Retinal pigment epithelial cell (primary cell): Measurements from ENCODE around the gene GRB10.

Experiments used
- DNase-seq: peaks from one replicate; pipeline ENCODE4 v3.0.0-alpha.2; 2010; ENCODE audit warnings: low read depth
- H3K4me3 ChIP-seq: 2 replicates; pipeline ENCODE4 v1.5.1; 2011; ENCODE audit warnings: mild to moderate bottlenecking, low read length, control low read depth, moderate library complexity
- CTCF ChIP-seq: conservative IDR thresholded peaks from 2 replicates; pipeline ENCODE4 v1.5.1; 2011; ENCODE audit warnings: low read depth, low read length, control low read depth, inconsistent platforms

The GRB10 gene

GRCh38 chr7:50696810-50697582, 85.7 kb downstream of the GRB10 start:
- TF ChIP-seq CTCF, result peak; percentile 63
- DNase-seq, result no peak
- no peak overlapping the region for H3K4me3 ChIP-seq

DNA sequence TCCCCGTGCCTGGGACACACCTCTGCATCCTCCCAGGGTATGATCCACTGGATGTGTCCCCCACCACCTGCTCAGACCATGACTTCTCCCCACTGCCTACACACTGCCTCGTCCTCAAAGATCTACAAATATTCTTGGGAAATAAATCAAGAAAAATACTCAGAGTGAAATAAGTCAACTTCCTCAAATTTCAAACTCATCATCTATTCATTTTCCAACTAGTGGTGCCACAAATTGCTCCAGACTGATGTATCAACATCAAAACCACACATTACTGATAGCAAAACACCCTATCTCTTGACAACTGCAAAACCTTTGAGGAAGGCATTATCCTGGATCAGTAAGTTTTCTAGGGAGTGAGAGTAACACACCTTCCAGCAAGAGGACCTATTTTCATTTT, 87.7 kb downstream of the GRB10 start:
- no peak for TF ChIP-seq CTCF
- H3K4me3 ChIP-seq, result no peak overlapping the region
- DNase-seq, result no peak

DNA sequence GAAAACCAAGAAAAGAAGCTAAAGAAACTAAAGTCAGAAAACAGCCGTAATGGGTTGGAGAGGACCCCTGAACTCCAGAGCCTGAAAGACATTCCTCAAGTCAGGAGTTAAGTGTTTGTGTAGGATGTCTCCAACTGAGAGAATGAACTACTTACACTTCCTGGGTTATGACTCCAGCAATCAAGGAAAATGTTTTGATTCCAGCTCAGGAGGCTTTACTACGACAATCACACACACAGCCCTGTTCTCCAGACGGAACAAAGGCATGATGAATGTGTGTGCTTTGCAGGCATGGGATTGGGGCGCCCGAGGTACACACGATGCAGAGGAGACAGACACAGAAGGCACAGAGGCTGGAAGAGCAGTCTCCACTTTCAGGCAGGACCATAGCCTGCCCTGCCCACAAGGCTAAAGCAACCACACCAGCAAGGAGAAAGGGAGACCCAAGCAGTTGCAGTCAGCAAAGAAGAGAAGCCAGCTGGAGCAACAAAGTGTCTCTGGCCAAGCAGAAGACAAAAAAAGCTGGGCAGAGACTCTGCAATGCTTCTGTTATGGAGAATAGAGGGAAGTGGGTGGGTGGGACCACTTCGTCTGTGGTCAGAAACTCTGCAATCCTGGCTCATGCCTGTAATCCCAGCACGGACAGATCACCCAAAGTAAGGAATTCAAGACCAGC, 89.1 kb downstream of the GRB10 start:
- TF ChIP-seq CTCF, result no peak
- no peak for DNase-seq

GRCh38 chr7:50690541-50691011, 92.1 kb downstream of the GRB10 start:
- TF ChIP-seq CTCF, result no peak
- no peak for DNase-seq

More for the DNA sequence above, 89.1 kb downstream of the GRB10 start:
- H3K4me3 ChIP-seq, result no peak overlapping the region

DNA sequence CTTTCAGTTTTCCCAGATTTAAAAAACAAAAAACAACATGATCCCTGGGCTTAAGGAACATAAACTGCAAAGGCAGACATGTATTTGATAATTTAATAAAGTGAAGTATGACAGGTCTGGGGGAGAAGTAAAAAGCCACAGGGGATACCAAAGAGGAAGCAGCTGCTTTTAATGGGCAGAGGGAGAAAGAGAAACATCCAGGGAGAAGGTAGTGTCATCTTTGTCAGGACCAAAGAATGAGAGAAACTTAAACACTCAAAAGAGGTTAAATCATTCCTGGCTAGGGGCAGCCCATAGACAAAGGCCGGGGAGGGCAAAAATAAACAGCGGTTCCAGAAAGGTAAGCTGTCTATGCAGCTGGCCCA, 94.5 kb downstream of the GRB10 start:
- no peak overlapping the region for H3K4me3 ChIP-seq
- no peak for TF ChIP-seq CTCF
- no peak for DNase-seq

More at GRCh38 chr7:50690541-50691011, 92.1 kb downstream of the GRB10 start:
- no peak overlapping the region for H3K4me3 ChIP-seq

GRCh38 chr7:50687575-50688225, 95.0 kb downstream of the GRB10 start:
- no peak for TF ChIP-seq CTCF
- DNase-seq, result no peak
- no peak overlapping the region for H3K4me3 ChIP-seq

GRCh38 chr7:50687096-50687495, 95.6 kb downstream of the GRB10 start:
- no peak for DNase-seq
- H3K4me3 ChIP-seq, result no peak overlapping the region
- no peak for TF ChIP-seq CTCF
